ENCODE measurements around the gene DPP4. TPM values are rescaled to one million over a fixed set of nuclear protein-coding genes. Genes with fewer than 3 reads are reported as not detected.
A peak's percentile ranks its signal among the peaks of the same experiment; 100 is the strongest.
"Not testable (repeated sequence)": the region's sequence is repeated elsewhere in the genome, so short reads cannot be mapped to it uniquely, and the experiment has no call there.

The DPP4 gene
- total RNA-seq, 1 donor from 2014 or later = 67.4 TPM

GRCh38 chr2:161991991-161992390, 82.0 kb downstream of the DPP4 start:
- no peak for DNase-seq (ENCODE audit: low read depth in 2 of 2)

- DNase-seq (ENCODE audit: low read depth in 2 of 2) = no peak
Measured at GRCh38 chr2:161990741-161991140, 83.3 kb downstream of the DPP4 start.

GRCh38 chr2:161990036-161990435, 84.0 kb downstream of the DPP4 start:
- no peak for DNase-seq (ENCODE audit: low read depth in 2 of 2)

GRCh38 chr2:161988589-161988988, 85.4 kb downstream of the DPP4 start:
- DNase-seq (ENCODE audit: low read depth in 2 of 2) = no peak

GRCh38 chr2:161987311-161987710, 86.7 kb downstream of the DPP4 start:
- DNase-seq (ENCODE audit: low read depth in 2 of 2) = no peak

GRCh38 chr2:161983866-161984265, 90.1 kb downstream of the DPP4 start:
- DNase-seq (ENCODE audit: low read depth in 2 of 2) = no peak

- no peak for DNase-seq (ENCODE audit: low read depth in 2 of 2)
Measured at GRCh38 chr2:161983331-161983651, 90.7 kb downstream of the DPP4 start.

- DNase-seq (ENCODE audit: low read depth in 2 of 2) = no peak
Measured at GRCh38 chr2:161982548-161983330, 91.3 kb downstream of the DPP4 start.

- DNase-seq (ENCODE audit: low read depth in 2 of 2) = no peak
Measured at GRCh38 chr2:161981679-161982250, 92.2 kb downstream of the DPP4 start.

GRCh38 chr2:161980976-161981375, 93.0 kb downstream of the DPP4 start:
- no peak for DNase-seq (ENCODE audit: low read depth in 2 of 2)

- DNase-seq (ENCODE audit: low read depth in 2 of 2) = no peak
Measured at GRCh38 chr2:161979490-161979889, 94.5 kb downstream of the DPP4 start.

- DNase-seq (ENCODE audit: low read depth in 2 of 2) = not testable (repeated sequence)
Measured at GRCh38 chr2:161977926-161978325, 96.1 kb downstream of the DPP4 start.

GRCh38 chr2:161976917-161977316, 97.1 kb downstream of the DPP4 start:
- no peak for DNase-seq (ENCODE audit: low read depth in 2 of 2)

GRCh38 chr2:161976295-161976694, 97.7 kb downstream of the DPP4 start:
- DNase-seq (ENCODE audit: low read depth in 2 of 2) = no peak

GRCh38 chr2:161975813-161976160, 98.2 kb downstream of the DPP4 start:
- DNase-seq (ENCODE audit: low read depth in 2 of 2) = no peak

GRCh38 chr2:161975062-161975812, 98.8 kb downstream of the DPP4 start:
- no peak for DNase-seq (ENCODE audit: low read depth in 2 of 2)

- DNase-seq (ENCODE audit: low read depth in 2 of 2) = no peak
Measured at GRCh38 chr2:161974461-161974860, 99.6 kb downstream of the DPP4 start.

- DNase-seq (ENCODE audit: low read depth in 2 of 2) = peak; percentile 41 to 52
Measured at GRCh38 chr2:161972866-161973265, 101.1 kb downstream of the DPP4 start.

- no peak for DNase-seq (ENCODE audit: low read depth in 2 of 2)
Measured at GRCh38 chr2:161972232-161972631, 101.8 kb downstream of the DPP4 start.

- DNase-seq (ENCODE audit: low read depth in 2 of 2) = no peak
Measured at GRCh38 chr2:161971551-161971950, 102.5 kb downstream of the DPP4 start.

GRCh38 chr2:161969159-161969558, 104.9 kb downstream of the DPP4 start:
- no peak for DNase-seq (ENCODE audit: low read depth in 2 of 2)

GRCh38 chr2:161965994-161966393, 108.0 kb downstream of the DPP4 start:
- no peak for DNase-seq (ENCODE audit: low read depth in 2 of 2)

- no peak for DNase-seq (ENCODE audit: low read depth in 2 of 2)
Measured at GRCh38 chr2:161964160-161964559, 109.9 kb downstream of the DPP4 start.

All from dermis microvascular lymphatic vessel endothelial cell (primary cell).